CD4-positive, alpha-beta T cell treated with Interleukin-2 at 100 ng/mL for 4 hours (primary cell): ENCODE measurements around the gene ITPKC.
A peak's percentile ranks its signal among the peaks of the same experiment; 100 is the strongest.
"Not testable (repeated sequence)": the region's sequence is repeated elsewhere in the genome, so short reads cannot be mapped to it uniquely, and the experiment has no call there.

Experiments used
- DNase-seq: peaks from one replicate; pipeline ENCODE4 v3.0.0-alpha.2; 2020; ENCODE audit warnings: low spot score

Gene ITPKC

GRCh38 chr19:40766385-40766784, 49.5 kb downstream of the ITPKC start:
- not testable (repeated sequence) for DNase-seq

GRCh38 chr19:40768869-40769268, 52.0 kb downstream of the ITPKC start:
- no peak for DNase-seq

GRCh38 chr19:40771101-40771862, 54.4 kb downstream of the ITPKC start:
- not testable (repeated sequence) for DNase-seq

- DNase-seq = no peak
These were observed 58.2 kb downstream of the ITPKC start, which contains the start of gene MIA for GRCh38 chr19:40774916-40775631. MIA (plus strand) TSS chr19:40775521; CDS start chr19:40775543, 22 bp downstream.

GRCh38 chr19:40775632-40776022, 58.7 kb downstream of the ITPKC start:
- DNase-seq = no peak

GRCh38 chr19:40776364-40776763, 59.5 kb downstream of the ITPKC start:
- no peak for DNase-seq

- peak; percentile 95 for DNase-seq
These were observed 60.2 kb downstream of the ITPKC start for GRCh38 chr19:40776932-40777644.

GRCh38 chr19:40777645-40777936, 60.7 kb downstream of the ITPKC start:
- DNase-seq = no peak

- DNase-seq = peak; percentile 100
These were observed 61.2 kb downstream of the ITPKC start, which contains the start of gene RAB4B for GRCh38 chr19:40777937-40778705. RAB4B (plus strand) TSS chr19:40778247; CDS start chr19:40778376, 129 bp downstream.

- no peak for DNase-seq
These were observed 61.9 kb downstream of the ITPKC start for GRCh38 chr19:40778706-40779284.

GRCh38 chr19:40780582-40780981, 63.7 kb downstream of the ITPKC start:
- no peak for DNase-seq

GRCh38 chr19:40781140-40781539, 64.2 kb downstream of the ITPKC start:
- no peak for DNase-seq

GRCh38 chr19:40783711-40784110, 66.8 kb downstream of the ITPKC start:
- no peak for DNase-seq

GRCh38 chr19:40784146-40784545, 67.2 kb downstream of the ITPKC start:
- not testable (repeated sequence) for DNase-seq

- no peak for DNase-seq
These were observed 68.6 kb downstream of the ITPKC start for GRCh38 chr19:40785526-40785925.

- no peak for DNase-seq
These were observed 69.4 kb downstream of the ITPKC start for GRCh38 chr19:40786060-40787037.
